Measurements from ENCODE around the gene HCFC1.

DNA sequence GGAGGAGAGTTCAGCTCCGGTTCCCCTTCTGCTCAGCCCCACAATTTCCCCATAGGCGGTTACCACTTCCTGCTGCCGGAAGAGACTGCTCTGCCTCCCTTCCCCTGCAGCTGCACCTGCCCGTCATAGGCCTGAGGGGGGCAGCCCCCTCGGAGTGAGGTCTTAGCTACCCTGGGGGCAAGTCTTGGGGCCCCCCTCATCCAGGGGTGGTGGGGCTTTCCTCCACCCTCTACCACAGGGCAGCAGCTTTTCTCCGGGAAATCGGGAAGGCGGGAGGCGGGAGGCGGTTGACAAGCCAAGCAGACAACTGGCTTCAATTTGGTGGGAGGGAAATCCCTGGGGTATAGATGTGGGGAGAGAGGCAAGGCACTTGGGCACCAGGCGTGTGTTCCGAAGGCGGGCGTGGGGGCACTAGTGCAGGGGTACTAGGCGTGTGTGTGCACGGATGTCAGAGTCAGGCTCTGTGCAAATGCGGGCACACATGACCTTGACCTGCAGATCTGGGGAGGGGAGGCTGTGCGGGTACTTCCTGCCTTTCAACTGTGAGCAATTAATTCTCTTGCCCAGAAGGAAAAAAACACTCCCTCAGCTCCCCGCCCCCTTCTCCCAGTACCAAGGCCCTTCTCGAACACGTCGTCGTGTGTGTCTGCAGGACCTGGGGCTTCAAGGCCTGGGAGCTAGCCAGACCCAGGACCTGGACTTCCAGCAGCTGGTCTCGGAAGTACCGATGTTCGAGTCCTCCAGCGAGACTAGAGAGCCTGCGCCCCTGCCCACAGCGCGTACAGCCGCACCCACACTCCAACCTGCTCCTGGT, 44.6 kb downstream of the HCFC1 start:
- TF ChIP-seq POLR2A (IDR thresholded peaks at IDR 0.05) (no peak), CTCF (IDR thresholded peaks at IDR 0.05) (no peak)
